LNCaP clone FGC (cell line): Measurements from ENCODE around the gene FAM216B.

Experiments
- DNase-seq: peaks from one replicate; pipeline ENCODE4 v3.0.0-alpha.2; 2011; ENCODE audit warnings: low read depth
- H3K4me3 ChIP-seq: 2 replicates; pipeline ENCODE4 v1.5.1; 2011; ENCODE audit warnings: mild to moderate bottlenecking, low read depth, low read length, control low read depth
- CTCF ChIP-seq: IDR thresholded peaks from 2 replicates; pipeline ENCODE4 v1.5.1; 2012; ENCODE audit warnings: mild to moderate bottlenecking; ENCODE audit not compliant: control insufficient read depth, insufficient read depth; ENCODE audit errors: extremely low read depth

The FAM216B gene

GRCh38 chr13:42777467-42777866 lies 3.9 kb upstream of the FAM216B start:
- TF ChIP-seq CTCF, result no peak
- DNase-seq, result no peak
- no peak overlapping the region for H3K4me3 ChIP-seq

GRCh38 chr13:42780044-42780443 lies 1.3 kb upstream of the FAM216B start:
- TF ChIP-seq CTCF, result no peak
- DNase-seq, result no peak
- no peak overlapping the region for H3K4me3 ChIP-seq

- TF ChIP-seq CTCF, result no peak
- DNase-seq, result no peak
- no peak overlapping the region for H3K4me3 ChIP-seq
These were observed 5.3 kb downstream of the FAM216B start for GRCh38 chr13:42786715-42787114.

GRCh38 chr13:42788601-42789000 lies 7.2 kb downstream of the FAM216B start:
- TF ChIP-seq CTCF, result no peak
- H3K4me3 ChIP-seq, result no peak overlapping the region
- DNase-seq, result no peak

- no peak overlapping the region for H3K4me3 ChIP-seq
- no peak for TF ChIP-seq CTCF
- no peak for DNase-seq
These were observed 10.8 kb downstream of the FAM216B start for GRCh38 chr13:42792154-42792553.

GRCh38 chr13:42794577-42795275 lies 13.3 kb downstream of the FAM216B start:
- no peak for TF ChIP-seq CTCF
- DNase-seq, result no peak

GRCh38 chr13:42795666-42796065 lies 14.3 kb downstream of the FAM216B start:
- TF ChIP-seq CTCF, result no peak
- H3K4me3 ChIP-seq, result no peak overlapping the region
- DNase-seq, result no peak

More at GRCh38 chr13:42794577-42795275, 13.3 kb downstream of the FAM216B start:
- H3K4me3 ChIP-seq, result no peak overlapping the region
